ENCODE data around the gene SENP5. TPM values are rescaled to one million over a fixed set of nuclear protein-coding genes. Genes with fewer than 3 reads are reported as not detected.

The SENP5 gene
- polyA plus RNA-seq, 3 donors: 6.7 to 10.4 (median 8.4) TPM

DNA sequence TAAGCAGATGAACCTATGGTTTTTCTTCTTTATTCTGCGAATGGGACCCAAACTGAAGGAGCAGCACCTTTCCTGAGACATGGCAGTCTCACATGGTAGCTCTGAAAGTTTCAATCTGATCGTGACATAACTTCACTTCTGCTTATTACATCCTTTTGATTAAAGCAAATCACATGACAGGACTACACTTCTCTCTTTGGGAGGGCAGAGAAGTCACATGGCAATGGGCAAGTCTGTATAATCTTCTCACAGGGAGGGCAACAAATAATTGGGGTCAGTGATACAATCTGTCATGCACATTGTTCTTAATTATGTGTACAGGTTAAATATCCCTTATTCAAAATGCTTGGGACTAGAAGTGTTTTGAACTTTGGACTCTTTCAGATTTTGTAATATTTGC is 53.0 kb downstream of the SENP5 start:
- Histone ChIP-seq H3K27me3 (ENCODE audit: control insufficient read depth in 2 of 2, insufficient read depth in 2 of 2, low read length in 2 of 2) (no peaks in the 10 kb centered on the region), H3K4me3 (replicated peaks in 1 of 3; ENCODE audit: low read depth in 2 of 3, low read length in 3 of 3) (no peak overlapping the region), H3K9me3 (replicated peaks in 1 of 2; ENCODE audit: control insufficient read depth in 1 of 2, insufficient read depth in 1 of 2, low read length in 2 of 2) (peaks cover 0 to 5% of the 10 kb centered on the region in 2 donors), H3K36me3 (replicated peaks in 1 of 2; ENCODE audit: control insufficient read depth in 1 of 2, insufficient read depth in 2 of 2, low read length in 2 of 2) (peaks cover 11 to 51% of the 10 kb centered on the region in 2 donors), H3K27ac (ENCODE audit: low read depth in 1 of 2, low read length in 2 of 2) (peak overlapping the region in 1 of 2 donors; percentile 54), H3K4me1 (ENCODE audit: control insufficient read depth in 1 of 2, insufficient read depth in 2 of 2, low read length in 2 of 2) (peaks cover 6 to 13% of the 10 kb centered on the region in 2 donors), H3K4me2 (replicated peaks; ENCODE audit: extremely low read depth, low read length, poor library complexity, severe bottlenecking) (peak overlapping the region; percentile 5), H3K9ac (ENCODE audit: insufficient read depth, low read length, poor library complexity, severe bottlenecking) (no peak overlapping the region), H3K79me2 (ENCODE audit: insufficient read depth, low read length) (no peaks in the 10 kb centered on the region), H4K20me1 (ENCODE audit: insufficient read depth, low read length) (no peaks in the 10 kb centered on the region), H2AFZ (ENCODE audit: insufficient read depth, low read depth, low read length, poor library complexity, severe bottlenecking) (no peak overlapping the region)
- Mint-ChIP-seq H3K4me1 (peaks cover 13% of the 10 kb centered on the region), H3K36me3 (peaks cover 36 to 44% of the 10 kb centered on the region in 2 donors), H3K4me3 (peak overlapping the region in 1 of 2 donors; percentile 56), H3K9me3 (peaks cover 0 to 8% (median 4%) of the 10 kb centered on the region in 7 donors), H3K27ac (peak overlapping the region in 2 of 7 donors; percentile 48), H3K27me3 (ENCODE audit: low read depth in 3 of 3) (peaks cover 0 to 2% (median 1%) of the 10 kb centered on the region in 3 donors)
- TF ChIP-seq, protein P1, sequence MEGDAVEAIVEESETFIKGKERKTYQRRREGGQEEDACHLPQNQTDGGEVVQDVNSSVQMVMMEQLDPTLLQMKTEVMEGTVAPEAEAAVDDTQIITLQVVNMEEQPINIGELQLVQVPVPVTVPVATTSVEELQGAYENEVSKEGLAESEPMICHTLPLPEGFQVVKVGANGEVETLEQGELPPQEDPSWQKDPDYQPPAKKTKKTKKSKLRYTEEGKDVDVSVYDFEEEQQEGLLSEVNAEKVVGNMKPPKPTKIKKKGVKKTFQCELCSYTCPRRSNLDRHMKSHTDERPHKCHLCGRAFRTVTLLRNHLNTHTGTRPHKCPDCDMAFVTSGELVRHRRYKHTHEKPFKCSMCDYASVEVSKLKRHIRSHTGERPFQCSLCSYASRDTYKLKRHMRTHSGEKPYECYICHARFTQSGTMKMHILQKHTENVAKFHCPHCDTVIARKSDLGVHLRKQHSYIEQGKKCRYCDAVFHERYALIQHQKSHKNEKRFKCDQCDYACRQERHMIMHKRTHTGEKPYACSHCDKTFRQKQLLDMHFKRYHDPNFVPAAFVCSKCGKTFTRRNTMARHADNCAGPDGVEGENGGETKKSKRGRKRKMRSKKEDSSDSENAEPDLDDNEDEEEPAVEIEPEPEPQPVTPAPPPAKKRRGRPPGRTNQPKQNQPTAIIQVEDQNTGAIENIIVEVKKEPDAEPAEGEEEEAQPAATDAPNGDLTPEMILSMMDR (IDR thresholded peaks at IDR 0.05): no peak
- no CpG with 5 or more reads among the region's 2 CpGs for WGBS (ENCODE audit: insufficient coverage)
- intact Hi-C loops (cut with micrococcal nuclease): no loop called here
- DNase-seq: peak; percentile 29 to 74 (median 41)

DNA sequence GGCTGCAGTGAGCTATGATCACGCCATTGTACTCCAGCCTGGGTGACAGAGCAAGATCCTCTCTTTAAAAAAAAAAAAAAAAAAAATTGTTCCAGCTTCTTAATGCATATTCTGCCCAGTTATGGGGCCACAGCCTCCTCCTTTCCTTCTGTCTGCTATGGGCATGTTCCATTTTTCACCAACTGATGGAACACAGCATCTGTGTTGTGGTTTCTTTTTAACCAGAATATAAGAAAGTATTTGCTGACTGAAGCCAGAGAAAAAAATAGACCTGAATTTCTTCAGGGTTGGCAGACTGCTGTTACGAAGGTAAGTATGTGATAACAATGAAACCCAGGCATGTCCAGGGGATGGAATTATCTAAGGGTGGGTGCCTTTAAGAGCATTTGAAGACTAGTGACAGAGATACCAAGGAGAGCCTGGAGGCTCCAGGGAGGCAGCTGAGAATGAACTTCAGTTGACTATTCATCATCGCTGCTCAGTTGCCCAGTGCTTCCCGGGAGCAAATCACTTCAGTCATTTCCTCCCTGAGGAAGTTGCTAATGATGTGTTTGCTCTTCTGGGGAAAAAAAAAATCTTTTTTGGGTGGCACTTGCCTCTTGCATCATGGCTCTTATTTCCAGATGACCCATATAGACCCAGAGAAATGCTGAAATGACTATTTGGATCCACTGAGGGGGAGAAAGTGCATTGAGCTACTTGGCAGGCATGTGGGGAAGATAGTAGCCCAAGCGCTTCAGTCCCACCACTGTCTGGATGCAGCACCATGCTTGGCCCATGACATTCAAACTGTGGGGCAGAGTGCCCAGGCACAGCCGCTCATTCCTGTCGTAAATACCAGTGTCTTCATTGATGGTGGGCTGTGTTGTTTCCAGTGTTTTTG is 60.1 kb downstream of the SENP5 start:
- peaks cover 54 to 95% of the 10 kb centered on the region in 2 donors for H3K36me3 ChIP-seq (replicated peaks in 1 of 2; ENCODE audit: control insufficient read depth in 1 of 2, insufficient read depth in 2 of 2, low read length in 2 of 2)
- no peaks in the 10 kb centered on the region for H3K4me1 Mint-ChIP-seq
- H3K9me3 ChIP-seq (replicated peaks in 1 of 2; ENCODE audit: control insufficient read depth in 1 of 2, insufficient read depth in 1 of 2, low read length in 2 of 2): no peaks in the 10 kb centered on the region
- no peak overlapping the region for H3K27ac Mint-ChIP-seq
- TF ChIP-seq, protein P1 (IDR thresholded peaks at IDR 0.05): no peak
- intact Hi-C loops (cut with micrococcal nuclease): no loop called here
- H3K27me3 Mint-ChIP-seq (ENCODE audit: low read depth in 3 of 3): peaks cover 0 to 2% (median 1%) of the 10 kb centered on the region in 3 donors
- H3K4me2 ChIP-seq (replicated peaks; ENCODE audit: extremely low read depth, low read length, poor library complexity, severe bottlenecking): no peak overlapping the region
- no peaks in the 10 kb centered on the region for H3K4me1 ChIP-seq (ENCODE audit: control insufficient read depth in 1 of 2, insufficient read depth in 2 of 2, low read length in 2 of 2)
- no peak overlapping the region for H3K27ac ChIP-seq (ENCODE audit: low read depth in 1 of 2, low read length in 2 of 2)
- H3K4me3 ChIP-seq (replicated peaks in 1 of 3; ENCODE audit: low read depth in 2 of 3, low read length in 3 of 3): no peak overlapping the region
- 98% methylated on average over 4 of the region's 7 CpGs for WGBS (ENCODE audit: insufficient coverage)
- H2AFZ ChIP-seq (ENCODE audit: insufficient read depth, low read depth, low read length, poor library complexity, severe bottlenecking): no peak overlapping the region
- no peaks in the 10 kb centered on the region for H3K79me2 ChIP-seq (ENCODE audit: insufficient read depth, low read length)
- DNase-seq: no peak
- H3K4me3 Mint-ChIP-seq: no peak overlapping the region
- no peaks in the 10 kb centered on the region for H3K27me3 ChIP-seq (ENCODE audit: control insufficient read depth in 2 of 2, insufficient read depth in 2 of 2, low read length in 2 of 2)
- no peaks in the 10 kb centered on the region for H4K20me1 ChIP-seq (ENCODE audit: insufficient read depth, low read length)
- H3K36me3 Mint-ChIP-seq: peaks cover 75 to 83% of the 10 kb centered on the region in 2 donors
- no peaks in the 10 kb centered on the region for H3K9me3 Mint-ChIP-seq
- no peak overlapping the region for H3K9ac ChIP-seq (ENCODE audit: insufficient read depth, low read length, poor library complexity, severe bottlenecking)

Measured in CD14-positive monocyte (primary cell).